Erythroblast (primary cell): ENCODE data around the gene GJA5.

Experiments used
- GATA1 ChIP-seq: IDR thresholded peaks from 2 replicates; pipeline ENCODE4 v1.6.1; 2011; ENCODE audit warnings: low read depth, mild to moderate bottlenecking, control low read depth, low read length, moderate library complexity
- POLR2A ChIP-seq: IDR thresholded peaks from 2 replicates; pipeline ENCODE4 v1.6.1; 2011; ENCODE audit warnings: mild to moderate bottlenecking, low read length

GRCh38 chr1:147750618-147751217 is 9.7 kb downstream of the GJA5 start:
- no peak for TF ChIP-seq POLR2A
- no peak for TF ChIP-seq GATA1
